Effector CD4-positive, alpha-beta T cell (primary cell): ENCODE measurements around the gene NPAS2.

ENCODE experiments used
- DNase-seq: peaks from one replicate; pipeline ENCODE4 v3.0.0-alpha.2; 2020

Gene NPAS2

DNA sequence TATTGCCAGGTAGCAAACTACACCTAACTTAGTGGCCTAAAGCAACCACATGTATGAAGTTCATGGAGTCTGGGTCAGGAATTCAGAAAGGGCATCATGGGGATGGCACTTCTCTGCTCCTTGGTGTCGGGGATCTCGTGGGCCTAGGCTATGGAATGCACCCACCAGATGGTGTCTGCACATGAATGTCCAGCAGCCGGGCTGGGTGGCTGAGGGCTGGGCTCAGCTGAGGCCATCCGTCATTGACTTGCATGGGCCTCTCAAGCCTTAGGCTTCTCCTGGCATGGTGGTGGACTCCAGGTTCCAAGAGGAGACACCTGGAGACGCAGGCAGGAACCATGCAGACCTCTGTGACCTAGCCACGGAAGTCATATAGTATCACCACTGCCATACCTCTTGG lies 156.1 kb downstream of the NPAS2 start:
- DNase-seq: no peak

GRCh38 chr2:100976645-100977391 lies 156.9 kb downstream of the NPAS2 start:
- no peak for DNase-seq

- no peak for DNase-seq
Observed at GRCh38 chr2:100977511-100977910, 157.6 kb downstream of the NPAS2 start.

DNA sequence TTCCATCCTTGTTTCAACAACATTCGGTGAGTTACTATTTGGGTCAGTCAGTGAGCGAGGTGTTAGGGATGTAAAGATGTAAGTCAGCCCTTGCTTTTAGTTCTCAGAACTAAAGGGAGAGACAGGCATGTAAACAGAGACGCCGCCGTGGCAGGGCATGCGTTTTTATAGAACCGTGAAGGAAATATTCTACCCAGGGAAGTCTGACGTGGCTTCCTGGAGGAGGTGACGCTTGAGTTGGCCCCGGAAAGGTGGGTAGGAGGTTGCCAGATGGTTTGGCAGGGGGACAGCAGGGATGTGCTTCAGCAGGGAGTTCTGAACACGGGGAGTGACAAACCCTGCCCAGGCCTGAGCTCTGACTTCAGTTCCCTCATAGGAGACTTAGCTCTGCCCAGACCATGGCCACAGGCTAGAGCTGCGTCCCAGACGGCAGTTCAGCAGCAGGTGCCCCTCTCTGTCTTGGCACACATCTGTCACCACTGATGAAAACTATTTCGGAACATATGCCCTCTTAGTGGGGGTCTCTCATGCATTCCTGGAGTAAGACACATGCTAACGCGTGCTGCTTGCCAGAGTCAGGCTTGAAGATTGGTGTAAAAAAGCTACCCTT lies 158.7 kb downstream of the NPAS2 start:
- DNase-seq: no peak

DNA sequence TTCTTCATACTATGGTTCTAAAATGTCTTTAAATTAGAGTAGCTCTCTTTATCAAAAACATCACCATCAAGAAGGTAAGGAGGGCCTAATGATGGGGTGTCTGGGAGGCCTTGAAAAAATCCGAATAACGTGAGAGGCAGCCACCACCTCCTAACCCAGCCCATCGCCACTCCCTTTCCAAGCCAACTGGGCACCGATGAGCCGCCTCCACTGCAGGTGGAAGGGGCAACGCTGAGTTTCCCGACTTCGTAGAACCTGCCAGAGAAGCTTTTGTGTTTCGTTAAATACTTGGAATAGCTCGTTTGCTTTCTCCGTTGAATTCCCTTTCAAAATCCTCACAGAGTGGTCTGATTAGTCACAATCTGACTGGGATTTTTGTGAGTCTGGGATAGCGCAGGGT lies 160.1 kb downstream of the NPAS2 start:
- no peak for DNase-seq

DNA sequence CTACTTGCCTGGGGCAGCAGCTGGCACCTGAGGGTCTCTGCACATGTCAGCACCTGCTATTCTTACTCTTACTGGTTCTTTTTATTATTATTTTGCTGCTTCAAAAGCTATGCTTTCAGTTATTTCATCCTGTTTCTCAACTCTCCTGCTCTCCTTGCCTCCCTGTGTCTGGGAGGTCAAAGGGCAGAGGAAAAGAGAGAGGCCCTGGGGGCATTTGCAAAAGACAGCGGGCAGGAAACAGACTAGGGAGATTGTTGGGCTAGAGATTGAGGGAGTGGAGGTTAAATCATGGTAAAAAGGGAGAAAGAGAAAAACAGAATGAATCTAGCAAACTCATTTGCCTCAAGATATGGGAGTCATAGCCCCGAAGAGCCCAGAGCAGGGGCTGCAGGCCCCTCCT lies 161.1 kb downstream of the NPAS2 start:
- DNase-seq: no peak

DNA sequence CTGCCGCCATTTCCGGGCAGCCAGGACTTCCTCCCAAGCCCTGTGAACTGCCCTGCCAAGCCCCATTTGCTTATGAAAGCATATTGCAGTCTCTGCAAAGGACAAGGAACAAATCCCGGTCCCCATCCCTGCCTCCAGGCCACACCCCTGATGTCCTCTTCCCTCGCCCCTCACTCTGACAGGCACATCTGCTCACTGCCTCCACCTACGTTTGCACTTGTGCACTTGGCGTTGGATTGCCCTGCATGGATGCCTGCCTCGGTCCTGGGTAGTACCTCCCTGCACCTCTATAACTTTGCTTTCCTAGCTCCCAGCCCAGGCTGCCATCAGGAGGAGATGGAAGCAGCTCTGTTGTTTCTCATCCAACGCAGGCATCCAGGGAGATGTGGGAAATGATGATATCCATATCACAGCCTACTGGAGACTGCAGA lies 162.5 kb downstream of the NPAS2 start:
- DNase-seq: no peak

- no peak for DNase-seq
Observed at GRCh38 chr2:100983201-100983600, 163.3 kb downstream of the NPAS2 start.

DNA sequence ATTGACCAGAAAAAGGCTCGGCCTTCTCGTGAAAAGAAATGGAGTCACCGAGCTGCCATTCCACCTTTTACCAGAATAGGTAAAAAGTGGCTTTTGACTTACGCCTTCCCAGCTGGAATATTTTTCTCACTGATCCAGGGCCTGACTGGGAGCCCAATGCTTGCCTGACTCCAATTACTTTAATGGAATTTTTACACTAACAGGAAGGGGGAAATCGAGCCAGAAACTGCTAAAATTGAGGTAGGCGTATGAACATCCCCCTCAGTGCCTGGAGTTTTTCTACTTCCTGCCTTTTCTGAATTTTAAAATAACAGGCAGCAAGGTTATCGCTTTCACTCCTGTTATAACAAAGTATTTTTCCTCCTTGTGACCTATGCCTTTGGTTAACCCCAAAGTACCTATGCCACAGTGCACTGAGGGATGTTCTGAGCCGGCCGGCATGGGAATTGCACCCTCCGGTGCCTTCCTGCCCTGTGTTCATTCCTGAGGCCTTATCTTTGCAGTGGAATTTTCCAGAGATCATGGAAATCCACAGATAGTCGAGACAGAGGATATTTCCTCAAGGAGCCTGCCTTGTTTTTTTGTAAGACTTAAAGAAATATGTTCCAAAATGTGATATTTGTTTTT lies 163.9 kb downstream of the NPAS2 start:
- no peak for DNase-seq

DNA sequence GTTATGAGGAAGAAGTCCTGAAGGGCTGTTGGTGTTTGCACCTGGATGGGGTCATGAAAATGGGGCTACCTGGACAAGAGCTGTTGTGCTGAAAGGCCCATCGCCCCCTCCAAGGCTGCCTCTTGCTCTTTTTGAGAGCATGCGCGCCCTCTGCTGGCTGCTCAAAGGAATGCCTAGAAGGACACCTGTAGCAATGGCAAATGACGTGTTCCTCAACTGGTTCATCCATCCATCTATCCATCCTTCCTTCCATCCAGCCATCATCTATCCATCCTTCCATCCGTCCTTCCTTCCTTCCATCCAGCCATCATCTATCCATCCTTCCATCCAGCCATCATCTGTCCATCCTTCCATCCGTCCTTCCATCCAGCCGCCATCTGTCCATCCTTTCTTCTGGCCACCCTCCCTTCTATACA lies 165.0 kb downstream of the NPAS2 start:
- peak; percentile 70 for DNase-seq

DNA sequence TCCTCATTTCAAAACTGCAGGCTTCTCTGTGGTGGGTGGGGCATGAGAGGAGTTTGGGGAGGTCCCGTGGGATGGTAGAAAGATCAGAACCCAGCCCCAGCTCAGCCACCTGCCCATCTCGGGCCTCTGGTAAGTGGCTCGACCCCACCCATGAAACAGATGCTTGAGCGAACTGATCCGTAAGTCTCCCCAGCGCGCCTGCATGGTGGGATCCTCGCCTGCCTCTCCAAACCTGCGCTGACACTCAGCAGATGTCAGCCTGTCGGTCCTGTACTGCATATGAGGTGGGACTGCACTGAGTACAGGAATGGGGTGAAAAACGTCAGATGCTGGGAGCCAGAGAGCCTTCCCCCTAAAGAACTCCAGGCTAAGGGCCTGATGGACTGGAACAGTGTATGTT lies 166.2 kb downstream of the NPAS2 start:
- no peak for DNase-seq

- DNase-seq: no peak
Observed at GRCh38 chr2:100987536-100987935, 167.6 kb downstream of the NPAS2 start.

- no peak for DNase-seq
Observed at GRCh38 chr2:100987974-100988373, 168.0 kb downstream of the NPAS2 start.

- DNase-seq: no peak
Observed at GRCh38 chr2:100988630-100989417, 168.9 kb downstream of the NPAS2 start.

GRCh38 chr2:100989666-100990065 lies 169.7 kb downstream of the NPAS2 start:
- no peak for DNase-seq

- DNase-seq: no peak
Observed at GRCh38 chr2:100990166-100990565, 170.2 kb downstream of the NPAS2 start.

DNA sequence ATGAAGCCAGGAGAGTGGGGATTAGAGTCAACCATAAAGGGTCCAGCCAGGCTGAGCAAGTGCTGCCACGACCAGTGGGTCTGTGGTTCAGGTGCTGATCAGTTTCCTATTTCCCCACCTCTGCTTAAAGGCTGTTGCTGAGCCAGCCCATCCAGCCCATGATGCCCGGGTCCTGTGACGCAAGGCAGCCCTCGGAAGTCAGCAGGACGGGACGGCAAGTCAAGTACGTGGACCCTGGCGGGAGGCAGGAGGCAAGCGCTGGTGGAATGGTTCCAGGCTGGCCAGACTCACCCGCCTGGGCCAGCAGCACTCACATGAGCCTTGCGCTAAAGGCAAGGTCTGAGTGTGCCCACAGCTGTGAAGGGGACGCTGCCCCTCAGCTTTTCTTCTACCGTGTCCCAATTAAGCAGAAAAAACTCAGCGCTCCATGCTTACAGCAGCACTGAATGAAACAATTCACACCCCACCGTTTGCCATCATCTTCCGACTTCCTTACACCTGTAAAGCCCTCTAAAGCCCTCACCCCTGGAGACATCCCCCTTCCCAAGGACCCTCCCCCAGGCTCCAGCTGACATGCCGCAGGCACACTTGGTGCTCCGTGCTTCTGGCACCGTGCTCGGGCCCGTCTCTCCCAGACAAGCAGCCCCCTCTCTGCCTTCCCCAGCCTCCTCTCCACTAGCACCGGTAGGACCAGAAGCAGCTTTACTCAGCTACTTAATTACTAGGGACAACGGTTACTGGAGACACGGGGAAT lies 170.9 kb downstream of the NPAS2 start:
- no peak for DNase-seq

DNA sequence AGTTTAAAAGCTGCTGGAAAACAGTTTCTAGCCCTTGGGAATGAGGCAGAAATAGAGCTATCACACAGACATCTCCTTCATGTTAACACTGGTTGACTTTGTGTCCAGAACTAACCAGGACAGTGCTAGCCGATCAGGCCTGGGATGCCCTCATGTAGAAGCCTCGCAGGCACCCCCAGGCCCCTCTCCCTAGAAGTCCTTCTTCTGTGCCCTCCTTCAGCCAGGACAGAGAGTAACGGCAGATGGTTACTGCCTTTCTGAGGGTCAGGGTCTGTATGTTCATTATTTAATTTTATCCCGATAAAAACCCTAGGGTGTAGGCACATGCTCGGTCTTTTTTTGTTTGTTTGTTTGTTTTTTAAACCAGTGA lies 171.4 kb downstream of the NPAS2 start:
- DNase-seq: no peak

DNA sequence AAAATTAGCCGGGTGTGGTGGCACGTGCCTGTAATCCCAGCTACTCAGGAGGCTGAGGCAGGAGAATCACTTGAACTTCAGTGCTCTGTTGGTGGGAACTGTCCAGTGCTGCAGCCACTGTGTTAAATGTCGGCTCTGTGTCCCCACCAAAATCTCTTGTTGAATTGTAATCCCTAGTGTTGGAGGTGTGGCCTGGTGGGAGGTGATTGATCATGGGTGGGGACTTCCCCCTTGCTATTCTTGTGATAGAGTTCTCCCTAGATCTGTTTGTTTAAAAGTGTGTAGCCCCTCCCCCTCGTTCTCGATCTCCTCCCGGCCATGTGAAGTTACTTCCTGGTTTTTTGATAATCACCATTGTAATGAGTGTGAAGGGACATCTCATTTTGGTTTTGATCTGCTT lies 172.3 kb downstream of the NPAS2 start:
- no peak for DNase-seq

- no peak for DNase-seq
Observed at GRCh38 chr2:100993294-100993693, 173.4 kb downstream of the NPAS2 start.

- no peak for DNase-seq
Observed at GRCh38 chr2:100995309-100996075, 175.6 kb downstream of the NPAS2 start.
